ENCODE data around the gene UMODL1. TPM values are rescaled to one million over a fixed set of nuclear protein-coding genes. Genes with fewer than 3 reads are reported as not detected.

The UMODL1 gene
- total RNA-seq, 1 donor from 2014 or later, result not detected

- H3K4me3 ChIP-seq (ENCODE audit: low read depth, low read length), result no peak overlapping the region
- H3K27me3 ChIP-seq (ENCODE audit: control insufficient read depth, insufficient read depth, low read length), result peaks cover 14% of the 10 kb centered on the region
- DNase-seq (ENCODE audit: low read depth), result no peak
- no peaks in the 10 kb centered on the region for H3K36me3 ChIP-seq (ENCODE audit: control insufficient read depth, insufficient read depth, low read length)
- no peak for TF ChIP-seq CTCF (IDR thresholded peaks at IDR 0.05; ENCODE audit: insufficient read depth, low read length, poor library complexity, severe bottlenecking)
These were observed 8.7 kb upstream of the UMODL1 start for GRCh38 chr21:42062236-42063022.

GRCh38 chr21:42063191-42063570, 7.9 kb upstream of the UMODL1 start:
- DNase-seq (ENCODE audit: low read depth), result no peak
- H3K36me3 ChIP-seq (ENCODE audit: control insufficient read depth, insufficient read depth, low read length), result no peaks in the 10 kb centered on the region
- no peak for TF ChIP-seq CTCF (IDR thresholded peaks at IDR 0.05; ENCODE audit: insufficient read depth, low read length, poor library complexity, severe bottlenecking)
- peaks cover 18% of the 10 kb centered on the region for H3K27me3 ChIP-seq (ENCODE audit: control insufficient read depth, insufficient read depth, low read length)
- H3K4me3 ChIP-seq (ENCODE audit: low read depth, low read length), result no peak overlapping the region

GRCh38 chr21:42063571-42064521, 7.3 kb upstream of the UMODL1 start:
- no peak for DNase-seq (ENCODE audit: low read depth)
- Histone ChIP-seq H3K27me3 (ENCODE audit: control insufficient read depth, insufficient read depth, low read length) (peaks cover 18% of the 10 kb centered on the region), H3K36me3 (ENCODE audit: control insufficient read depth, insufficient read depth, low read length) (no peaks in the 10 kb centered on the region), H3K4me3 (ENCODE audit: low read depth, low read length) (no peak overlapping the region)
- no peak for TF ChIP-seq CTCF (IDR thresholded peaks at IDR 0.05; ENCODE audit: insufficient read depth, low read length, poor library complexity, severe bottlenecking)

GRCh38 chr21:42066521-42066920, 4.6 kb upstream of the UMODL1 start:
- TF ChIP-seq CTCF (IDR thresholded peaks at IDR 0.05; ENCODE audit: insufficient read depth, low read length, poor library complexity, severe bottlenecking), result no peak
- DNase-seq (ENCODE audit: low read depth), result no peak
- Histone ChIP-seq H3K27me3 (ENCODE audit: control insufficient read depth, insufficient read depth, low read length) (peaks cover 24% of the 10 kb centered on the region), H3K36me3 (ENCODE audit: control insufficient read depth, insufficient read depth, low read length) (no peaks in the 10 kb centered on the region), H3K4me3 (ENCODE audit: low read depth, low read length) (no peak overlapping the region)

- no peak for DNase-seq (ENCODE audit: low read depth)
- Histone ChIP-seq H3K27me3 (ENCODE audit: control insufficient read depth, insufficient read depth, low read length) (peaks cover 24% of the 10 kb centered on the region), H3K36me3 (ENCODE audit: control insufficient read depth, insufficient read depth, low read length) (no peaks in the 10 kb centered on the region), H3K4me3 (ENCODE audit: low read depth, low read length) (no peak overlapping the region)
- no peak for TF ChIP-seq CTCF (IDR thresholded peaks at IDR 0.05; ENCODE audit: insufficient read depth, low read length, poor library complexity, severe bottlenecking)
These were observed 3.4 kb upstream of the UMODL1 start for GRCh38 chr21:42067531-42068255.
